ENCODE measurements around the gene TLX3. TPM values are rescaled to one million over a fixed set of nuclear protein-coding genes. Genes with fewer than 3 reads are reported as not detected.
"Not testable (repeated sequence)": the region's sequence is repeated elsewhere in the genome, so short reads cannot be mapped to it uniquely, and the experiment has no call there.

TLX3 gene
- not detected in 2 replicates for total RNA-seq

- DNase-seq (ENCODE audit: low read depth, low spot score): no peak
These were observed at the start of gene TLX3 for GRCh38 chr5:171308453-171309275. Gene TLX3, plus strand, starts transcription at chr5:171309248. Its CDS starts 118 bp downstream, at chr5:171309366.

GRCh38 chr5:171261361-171261760 lies 47.7 kb upstream of the TLX3 start:
- no peak for DNase-seq (ENCODE audit: low read depth, low spot score)

DNA sequence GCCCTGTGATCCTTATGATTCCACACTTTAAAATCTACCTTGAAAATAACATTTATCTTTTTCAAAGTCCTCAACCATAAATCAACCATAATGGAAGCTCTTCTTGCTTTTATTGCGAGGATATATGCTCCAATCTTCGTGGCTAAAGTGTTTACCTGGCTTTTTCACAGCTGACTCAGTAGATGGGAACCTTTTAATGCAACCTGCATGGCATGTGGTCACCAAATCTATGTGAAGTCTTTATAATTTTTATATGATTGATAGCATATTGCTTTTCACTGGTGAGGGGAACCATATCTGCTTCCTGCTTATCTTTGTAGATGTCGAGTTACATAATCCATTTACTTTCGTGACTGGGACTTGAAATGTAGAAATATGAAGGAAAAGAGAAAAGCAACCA lies 47.1 kb upstream of the TLX3 start:
- no peak for DNase-seq (ENCODE audit: low read depth, low spot score)

- DNase-seq (ENCODE audit: low read depth, low spot score): no peak
These were observed 45.9 kb upstream of the TLX3 start for GRCh38 chr5:171263181-171263580.

DNA sequence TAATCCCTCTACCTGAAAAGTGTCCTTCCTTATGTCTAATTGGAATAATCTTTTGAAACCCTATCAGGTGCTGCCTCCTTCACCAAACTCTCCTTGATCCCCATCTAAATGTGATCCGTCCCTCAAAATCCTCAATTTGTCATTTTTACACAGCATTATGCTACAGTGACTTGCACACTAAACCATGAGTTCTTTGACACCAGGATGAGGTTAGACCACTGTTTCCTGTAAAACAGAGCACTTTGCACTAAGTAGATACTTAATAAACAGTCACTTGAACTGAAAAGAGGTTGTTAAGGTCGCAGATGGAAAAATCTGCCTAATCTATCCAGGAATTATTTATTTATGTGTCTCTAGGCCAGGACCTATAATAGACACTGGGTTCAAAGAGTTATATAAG lies 44.2 kb upstream of the TLX3 start:
- DNase-seq (ENCODE audit: low read depth, low spot score): no peak

DNA sequence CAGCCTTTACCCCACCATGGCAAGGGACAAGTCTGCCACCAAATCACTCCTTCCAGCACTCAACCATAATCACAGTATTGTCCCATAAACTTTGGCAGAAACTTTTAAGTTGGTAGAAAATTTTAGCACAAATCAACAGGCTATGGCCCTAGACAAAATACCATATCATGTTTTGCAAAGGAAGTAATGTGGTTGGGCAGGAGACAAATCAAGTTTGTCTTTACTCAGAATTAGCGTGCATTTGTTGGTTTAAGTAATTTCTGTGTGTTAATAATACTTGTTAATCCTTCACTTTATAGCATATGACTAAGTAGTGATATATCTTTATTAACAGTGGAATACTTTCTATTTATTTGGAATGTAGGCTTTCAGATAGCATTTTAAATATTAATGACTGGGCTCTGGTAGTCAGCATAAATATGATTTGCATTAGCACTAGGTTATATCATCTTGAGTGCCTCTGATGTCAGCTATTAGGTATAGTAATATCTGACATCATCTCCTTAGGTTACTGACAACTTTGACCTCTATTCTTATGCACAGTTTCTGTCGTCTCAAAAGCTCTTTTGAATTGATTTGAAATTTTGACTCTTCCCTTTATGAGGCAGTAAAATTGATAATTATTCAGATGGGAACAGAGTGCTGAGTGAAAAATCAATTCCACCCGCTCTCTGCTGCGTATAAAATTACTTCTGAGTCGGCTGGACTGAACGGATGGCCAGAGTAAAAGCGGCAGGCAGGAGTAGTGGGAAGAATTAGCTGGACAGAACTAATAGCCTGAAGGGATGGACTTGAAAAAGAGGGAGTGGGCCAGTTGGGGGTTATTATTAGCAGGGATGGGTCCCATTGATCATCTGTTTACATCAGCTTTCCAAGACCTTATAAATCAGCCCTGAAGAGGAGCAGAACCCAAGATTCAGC lies 40.1 kb upstream of the TLX3 start:
- no peak for DNase-seq (ENCODE audit: low read depth, low spot score)

- no peak for DNase-seq (ENCODE audit: low read depth, low spot score)
These were observed 39.3 kb upstream of the TLX3 start for GRCh38 chr5:171269717-171270116.

- DNase-seq (ENCODE audit: low read depth, low spot score): no peak
These were observed 38.9 kb upstream of the TLX3 start for GRCh38 chr5:171270136-171270535.

DNA sequence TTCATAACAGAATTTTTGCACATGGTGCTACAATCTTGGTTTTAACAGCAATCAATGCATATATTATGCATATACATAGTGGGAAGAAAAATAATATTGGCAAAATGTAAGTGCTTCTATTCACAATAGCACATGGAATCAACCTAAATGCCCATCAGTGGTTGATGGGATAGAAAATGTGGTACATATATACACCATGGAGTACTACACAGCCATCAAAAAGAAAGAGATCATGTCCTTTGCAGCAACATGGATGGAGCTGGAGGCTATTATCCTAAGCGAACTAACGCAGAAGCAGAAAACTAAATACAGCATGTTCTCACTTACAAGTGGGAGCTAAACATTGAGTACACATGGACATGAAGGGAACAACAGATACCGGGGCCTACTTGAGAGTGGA lies 37.2 kb upstream of the TLX3 start:
- no peak for DNase-seq (ENCODE audit: low read depth, low spot score)

- no peak for DNase-seq (ENCODE audit: low read depth, low spot score)
These were observed 35.8 kb upstream of the TLX3 start for GRCh38 chr5:171272996-171273970.

DNA sequence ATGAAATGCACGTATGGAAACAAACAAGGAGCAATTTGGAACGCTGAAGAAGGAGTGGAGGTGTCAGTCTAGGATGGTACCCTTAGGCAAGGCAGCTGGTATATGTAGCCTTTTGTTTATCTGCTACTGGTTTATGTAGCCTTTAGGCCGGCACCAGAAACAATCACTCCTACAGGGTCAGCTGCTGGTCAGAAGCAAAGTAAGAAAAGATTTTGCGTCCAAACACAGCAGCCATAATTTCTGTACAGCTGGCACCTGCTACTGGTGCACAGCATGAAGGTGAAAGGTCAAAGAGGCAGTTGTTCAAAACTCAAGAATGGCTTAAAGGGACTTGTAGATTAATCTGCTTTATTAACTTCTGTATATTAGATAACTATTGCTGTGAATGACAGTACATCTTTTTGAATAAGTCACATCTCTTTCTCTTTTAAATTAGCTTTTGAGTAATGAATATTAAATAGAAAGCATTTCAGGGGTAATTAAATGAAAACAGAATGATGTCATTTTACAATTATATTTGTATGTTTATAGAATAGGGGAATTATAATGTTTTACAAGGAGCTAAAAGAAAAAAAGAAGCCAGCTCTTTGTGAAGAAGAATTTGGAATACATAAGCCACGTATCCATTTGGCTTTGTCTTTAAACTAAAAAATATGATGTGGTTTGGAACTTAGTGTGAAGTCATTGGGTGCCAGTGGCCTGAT lies 33.1 kb upstream of the TLX3 start:
- no peak for DNase-seq (ENCODE audit: low read depth, low spot score)

DNA sequence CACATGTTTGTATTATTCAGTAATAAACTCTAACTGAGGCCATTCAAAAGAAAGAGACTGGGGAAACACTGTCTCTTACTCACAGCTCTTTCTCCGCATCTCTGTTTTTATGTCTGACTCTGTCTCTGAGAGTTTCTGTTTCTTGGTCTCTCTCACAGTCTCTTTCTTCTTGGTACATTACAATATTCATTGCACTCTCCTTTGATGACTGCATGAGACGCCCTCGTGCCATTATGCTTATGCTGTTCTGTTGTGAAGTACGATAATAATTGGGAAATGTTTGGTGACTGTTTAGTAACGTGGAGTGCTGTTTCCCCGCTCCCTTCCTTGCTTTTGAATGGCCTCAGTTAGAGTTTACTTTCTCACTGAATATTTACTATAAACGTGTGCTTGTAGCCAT lies 25.3 kb upstream of the TLX3 start:
- DNase-seq (ENCODE audit: low read depth, low spot score): no peak

DNA sequence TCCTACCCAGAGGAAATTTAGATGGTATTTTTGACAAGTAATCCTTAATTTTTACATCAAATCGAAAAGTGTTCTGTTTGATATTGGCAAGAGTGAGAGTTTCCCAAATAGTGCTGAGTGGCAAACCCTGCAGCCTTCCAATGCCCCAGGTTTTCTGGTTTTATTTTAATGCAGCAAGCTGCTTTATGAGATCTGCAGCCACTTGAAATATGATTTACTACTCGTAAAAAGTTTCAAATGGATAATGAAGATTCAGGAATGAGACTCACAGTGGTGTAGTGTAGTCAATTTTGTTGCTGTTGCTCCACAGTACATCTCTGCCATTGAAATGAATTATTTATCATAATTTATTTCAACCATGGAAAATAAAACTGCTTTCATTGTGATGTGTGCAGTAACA lies 23.6 kb upstream of the TLX3 start:
- DNase-seq (ENCODE audit: low read depth, low spot score): no peak

DNA sequence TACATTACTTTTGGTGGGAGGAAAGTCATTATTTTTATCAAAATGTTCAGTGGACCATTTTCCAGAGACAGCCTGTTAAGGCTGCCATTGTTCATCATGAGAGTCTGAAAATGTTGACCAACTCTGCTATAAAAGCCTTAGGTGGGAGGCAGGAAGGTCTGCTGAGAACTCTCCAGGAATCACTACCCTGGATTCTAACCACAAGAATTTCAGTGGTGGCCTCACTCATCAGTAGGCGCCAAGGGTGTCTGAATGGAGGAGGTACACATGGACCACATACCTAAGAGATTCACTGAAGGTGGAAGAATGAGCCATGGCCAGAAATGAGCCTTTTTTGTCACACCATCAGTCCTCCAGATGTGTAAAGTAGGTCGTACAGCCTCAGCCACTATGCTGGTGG lies 21.0 kb upstream of the TLX3 start:
- no peak for DNase-seq (ENCODE audit: low read depth, low spot score)

DNA sequence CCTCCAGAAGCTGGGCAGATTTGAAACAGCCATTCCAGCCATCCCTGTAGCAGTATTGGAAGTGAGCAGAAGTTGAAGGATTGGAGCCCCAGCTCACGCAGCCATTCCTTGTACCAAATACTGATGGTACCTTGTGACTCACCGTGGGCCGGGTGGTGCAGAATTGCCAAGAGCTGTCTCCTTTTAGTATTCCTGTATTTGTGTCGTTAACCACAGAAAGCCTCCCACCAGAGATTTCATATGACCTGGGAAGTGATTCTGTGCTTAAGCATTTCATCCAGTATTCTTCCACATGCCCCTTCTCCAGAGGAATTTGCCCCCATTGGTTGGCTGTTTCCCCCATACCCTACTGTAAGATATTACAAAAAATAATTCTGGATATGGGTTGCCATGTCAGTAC lies 17.7 kb upstream of the TLX3 start:
- no peak for DNase-seq (ENCODE audit: low read depth, low spot score)

DNA sequence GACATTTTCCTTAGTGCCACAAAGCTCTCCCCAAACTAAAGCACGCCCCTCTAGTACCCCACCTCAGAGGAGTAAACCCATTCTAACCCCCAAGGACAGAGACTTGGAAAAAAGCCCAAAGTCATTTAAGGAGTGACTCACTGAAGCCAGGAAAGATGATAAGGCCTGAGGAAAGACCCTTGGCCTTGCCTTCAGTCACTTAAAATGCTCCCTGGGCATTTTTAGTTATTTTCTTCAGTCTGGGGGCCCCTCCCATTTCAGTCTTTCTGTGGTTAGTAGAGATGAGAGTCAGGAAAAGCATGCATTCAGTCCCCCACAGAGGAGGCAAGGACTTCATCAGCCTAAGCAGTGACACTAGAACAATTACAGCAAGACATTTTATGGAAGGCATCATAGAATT lies 13.7 kb upstream of the TLX3 start:
- DNase-seq (ENCODE audit: low read depth, low spot score): no peak

DNA sequence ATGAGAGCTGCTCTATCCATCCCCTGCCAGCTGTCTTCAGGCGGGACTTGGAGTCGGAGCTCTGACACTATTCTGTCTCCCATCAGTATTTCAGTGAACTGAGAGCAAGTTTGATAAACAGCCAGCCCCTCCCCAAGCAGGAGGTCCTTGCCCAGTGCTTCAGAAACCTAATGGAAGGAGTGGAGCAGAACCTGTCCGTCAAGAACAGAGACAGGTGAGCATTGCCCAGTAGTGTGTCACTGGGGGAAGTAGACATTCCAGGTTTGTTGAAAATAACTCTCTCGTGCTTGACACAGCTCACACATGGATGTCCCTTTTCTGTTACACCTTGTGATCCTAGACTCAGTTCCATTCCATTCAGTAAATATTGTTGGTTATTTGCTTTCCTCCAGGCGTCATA lies 13.2 kb upstream of the TLX3 start:
- no peak for DNase-seq (ENCODE audit: low read depth, low spot score)

GRCh38 chr5:171297941-171298340 lies 11.1 kb upstream of the TLX3 start:
- DNase-seq (ENCODE audit: low read depth, low spot score): not testable (repeated sequence)

DNA sequence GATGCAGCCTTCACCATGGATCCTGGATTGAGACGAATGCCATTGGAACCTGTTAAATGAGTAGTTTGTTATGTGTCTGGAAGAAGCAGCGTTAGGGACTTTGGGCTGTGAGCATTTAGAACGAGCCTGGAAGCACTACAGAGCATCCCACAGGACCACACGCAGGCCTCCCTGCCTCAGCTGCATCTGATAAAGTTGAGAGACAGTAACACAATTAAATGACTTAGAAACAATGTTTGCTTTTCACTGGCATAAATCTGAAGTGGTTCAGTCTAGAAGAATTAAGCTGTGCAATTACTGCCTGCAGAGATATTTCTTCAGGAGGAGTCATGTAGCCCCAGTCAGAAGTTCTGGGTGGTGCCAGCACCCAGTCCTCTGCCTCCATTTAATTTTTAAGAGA lies 9.8 kb upstream of the TLX3 start:
- no peak for DNase-seq (ENCODE audit: low read depth, low spot score)

DNA sequence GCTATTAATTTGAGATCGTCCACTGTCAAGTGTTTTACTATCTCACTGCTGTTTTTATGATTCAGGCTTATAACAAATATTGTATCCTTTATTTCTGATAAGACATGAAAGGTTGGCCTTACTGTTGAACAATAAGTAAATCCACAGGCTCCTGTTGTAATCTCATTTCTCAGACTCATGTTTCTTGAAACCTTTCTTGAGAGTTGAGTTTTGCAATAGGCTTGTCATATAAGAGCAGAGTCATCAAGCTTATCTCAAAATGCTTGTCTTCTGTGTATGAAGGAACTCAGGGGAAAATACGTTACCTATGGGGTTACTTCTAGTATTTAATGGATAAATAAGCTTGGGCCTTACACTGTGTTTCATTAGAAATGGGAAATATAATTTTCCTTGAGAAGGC lies 9.2 kb upstream of the TLX3 start:
- DNase-seq (ENCODE audit: low read depth, low spot score): no peak

DNA sequence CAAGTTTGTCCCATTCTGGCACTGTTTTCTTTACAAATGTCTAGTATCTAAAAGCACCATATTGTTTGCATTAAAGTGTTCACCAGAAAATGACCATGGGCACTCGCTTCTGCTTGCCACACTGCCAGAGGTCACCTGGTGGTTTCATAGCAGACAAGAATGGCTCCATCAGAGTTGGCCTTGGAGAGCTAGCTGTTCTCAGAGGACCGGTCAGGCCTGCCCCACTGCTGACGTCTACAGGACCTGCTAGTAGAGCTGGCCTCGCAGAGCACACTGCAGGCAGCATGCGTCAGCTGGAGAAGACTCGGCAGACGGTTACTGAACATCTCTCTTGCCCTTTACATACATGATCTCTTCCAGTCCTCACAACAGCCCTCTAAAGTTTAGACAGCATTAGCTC lies 8.7 kb upstream of the TLX3 start:
- DNase-seq (ENCODE audit: low read depth, low spot score): no peak
